ENCODE data around the gene RASL11A.

- TF ChIP-seq, protein P1, sequence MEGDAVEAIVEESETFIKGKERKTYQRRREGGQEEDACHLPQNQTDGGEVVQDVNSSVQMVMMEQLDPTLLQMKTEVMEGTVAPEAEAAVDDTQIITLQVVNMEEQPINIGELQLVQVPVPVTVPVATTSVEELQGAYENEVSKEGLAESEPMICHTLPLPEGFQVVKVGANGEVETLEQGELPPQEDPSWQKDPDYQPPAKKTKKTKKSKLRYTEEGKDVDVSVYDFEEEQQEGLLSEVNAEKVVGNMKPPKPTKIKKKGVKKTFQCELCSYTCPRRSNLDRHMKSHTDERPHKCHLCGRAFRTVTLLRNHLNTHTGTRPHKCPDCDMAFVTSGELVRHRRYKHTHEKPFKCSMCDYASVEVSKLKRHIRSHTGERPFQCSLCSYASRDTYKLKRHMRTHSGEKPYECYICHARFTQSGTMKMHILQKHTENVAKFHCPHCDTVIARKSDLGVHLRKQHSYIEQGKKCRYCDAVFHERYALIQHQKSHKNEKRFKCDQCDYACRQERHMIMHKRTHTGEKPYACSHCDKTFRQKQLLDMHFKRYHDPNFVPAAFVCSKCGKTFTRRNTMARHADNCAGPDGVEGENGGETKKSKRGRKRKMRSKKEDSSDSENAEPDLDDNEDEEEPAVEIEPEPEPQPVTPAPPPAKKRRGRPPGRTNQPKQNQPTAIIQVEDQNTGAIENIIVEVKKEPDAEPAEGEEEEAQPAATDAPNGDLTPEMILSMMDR (IDR thresholded peaks at IDR 0.05): peak in 1 of 6 experiments; percentile 7
- TF ChIP-seq POLR2A (IDR thresholded peaks at IDR 0.05): no peak
Measured at GRCh38 chr13:27274631-27275030, 4.0 kb downstream of the RASL11A start.
